ENCODE data around the gene LRIT3.

Gene LRIT3

GRCh38 chr4:109913596-109914241 is 65.8 kb downstream of the LRIT3 start:
- no peak overlapping the region for H3K4me3 ChIP-seq
- no peak overlapping the region for H3K27ac ChIP-seq
- TF ChIP-seq, protein P1, sequence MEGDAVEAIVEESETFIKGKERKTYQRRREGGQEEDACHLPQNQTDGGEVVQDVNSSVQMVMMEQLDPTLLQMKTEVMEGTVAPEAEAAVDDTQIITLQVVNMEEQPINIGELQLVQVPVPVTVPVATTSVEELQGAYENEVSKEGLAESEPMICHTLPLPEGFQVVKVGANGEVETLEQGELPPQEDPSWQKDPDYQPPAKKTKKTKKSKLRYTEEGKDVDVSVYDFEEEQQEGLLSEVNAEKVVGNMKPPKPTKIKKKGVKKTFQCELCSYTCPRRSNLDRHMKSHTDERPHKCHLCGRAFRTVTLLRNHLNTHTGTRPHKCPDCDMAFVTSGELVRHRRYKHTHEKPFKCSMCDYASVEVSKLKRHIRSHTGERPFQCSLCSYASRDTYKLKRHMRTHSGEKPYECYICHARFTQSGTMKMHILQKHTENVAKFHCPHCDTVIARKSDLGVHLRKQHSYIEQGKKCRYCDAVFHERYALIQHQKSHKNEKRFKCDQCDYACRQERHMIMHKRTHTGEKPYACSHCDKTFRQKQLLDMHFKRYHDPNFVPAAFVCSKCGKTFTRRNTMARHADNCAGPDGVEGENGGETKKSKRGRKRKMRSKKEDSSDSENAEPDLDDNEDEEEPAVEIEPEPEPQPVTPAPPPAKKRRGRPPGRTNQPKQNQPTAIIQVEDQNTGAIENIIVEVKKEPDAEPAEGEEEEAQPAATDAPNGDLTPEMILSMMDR (IDR thresholded peaks at IDR 0.05) = no peak
- intact Hi-C loops (cut with DNase I; ENCODE audit: low total_unique reads) = no loop called here
- no peaks in the 10 kb centered on the region for H3K27me3 ChIP-seq
- H3K9me3 ChIP-seq = no peaks in the 10 kb centered on the region
- H3K4me1 ChIP-seq = no peaks in the 10 kb centered on the region
- no peak for DNase-seq
- no peaks in the 10 kb centered on the region for H3K36me3 ChIP-seq

GRCh38 chr4:109914322-109914721 is 66.4 kb downstream of the LRIT3 start:
- H3K27ac ChIP-seq = no peak overlapping the region
- H3K4me1 ChIP-seq = no peaks in the 10 kb centered on the region
- intact Hi-C loops (cut with DNase I; ENCODE audit: low total_unique reads) = no loop called here
- no peaks in the 10 kb centered on the region for H3K27me3 ChIP-seq
- H3K36me3 ChIP-seq = no peaks in the 10 kb centered on the region
- H3K4me3 ChIP-seq = no peak overlapping the region
- TF ChIP-seq, protein P1 (IDR thresholded peaks at IDR 0.05) = no peak
- DNase-seq = no peak
- H3K9me3 ChIP-seq = no peaks in the 10 kb centered on the region

- Histone ChIP-seq H3K4me3 (no peak overlapping the region), H3K27ac (no peak overlapping the region)
These were observed 67.6 kb downstream of the LRIT3 start for GRCh38 chr4:109915385-109916026.

DNA sequence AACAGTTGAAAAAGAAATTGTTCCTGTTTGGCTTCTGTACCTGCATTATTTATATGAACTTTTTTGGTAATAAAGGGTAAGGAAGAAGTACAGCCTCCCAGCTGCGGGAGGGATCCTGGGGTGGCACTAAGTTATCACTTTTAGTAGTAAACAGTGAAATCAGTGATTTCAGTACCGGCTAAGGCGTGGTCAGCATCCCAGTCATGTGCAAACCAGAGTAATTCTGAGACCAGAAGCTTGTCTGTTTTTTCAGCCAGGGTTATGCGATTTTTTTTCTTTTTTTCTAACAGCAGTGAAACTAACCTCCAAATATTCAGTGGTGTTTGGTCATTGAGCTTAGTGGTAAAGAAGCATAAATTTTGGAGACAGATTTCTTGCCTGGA is 68.1 kb downstream of the LRIT3 start:
- H3K9me3 ChIP-seq = no peaks in the 10 kb centered on the region
- intact Hi-C loops (cut with DNase I; ENCODE audit: low total_unique reads) = no loop called here
- no peak overlapping the region for H3K4me3 ChIP-seq
- no peak overlapping the region for H3K27ac ChIP-seq
- no peaks in the 10 kb centered on the region for H3K27me3 ChIP-seq
- no peaks in the 10 kb centered on the region for H3K4me1 ChIP-seq
- TF ChIP-seq, protein P1 (IDR thresholded peaks at IDR 0.05) = no peak
- no peaks in the 10 kb centered on the region for H3K36me3 ChIP-seq
- no peak for DNase-seq

More at GRCh38 chr4:109915385-109916026, 67.6 kb downstream of the LRIT3 start:
- TF ChIP-seq, protein P1 (IDR thresholded peaks at IDR 0.05) = no peak
- no peaks in the 10 kb centered on the region for H3K4me1 ChIP-seq
- no peak for DNase-seq
- no peaks in the 10 kb centered on the region for H3K27me3 ChIP-seq
- no peaks in the 10 kb centered on the region for H3K9me3 ChIP-seq
- intact Hi-C loops (cut with DNase I; ENCODE audit: low total_unique reads) = no loop called here
- H3K36me3 ChIP-seq = no peaks in the 10 kb centered on the region

- no peak overlapping the region for H3K27ac ChIP-seq
These were observed 73.5 kb downstream of the LRIT3 start for GRCh38 chr4:109921384-109921808.

More at GRCh38 chr4:109921384-109921808, 73.5 kb downstream of the LRIT3 start:
- intact Hi-C loops (cut with DNase I; ENCODE audit: low total_unique reads) = no loop called here
- Histone ChIP-seq H3K4me3 (no peak overlapping the region), H3K27me3 (no peaks in the 10 kb centered on the region), H3K36me3 (no peaks in the 10 kb centered on the region), H3K9me3 (no peaks in the 10 kb centered on the region), H3K4me1 (no peaks in the 10 kb centered on the region)
- TF ChIP-seq, protein P1 (IDR thresholded peaks at IDR 0.05) = no peak
- no peak for DNase-seq
